IPS-15b (cell line): ENCODE results near the gene GAN.
A peak's percentile ranks its signal among the peaks of the same experiment; 100 is the strongest.

ENCODE experiments used
- H3K27me3 ChIP-seq: one replicate; pipeline ENCODE4 v1.6.1; 2013; ENCODE audit warnings: low read length; ENCODE audit not compliant: control insufficient read depth, insufficient read depth
- H3K36me3 ChIP-seq: one replicate; pipeline ENCODE4 v1.6.1; 2013; ENCODE audit warnings: low read length; ENCODE audit not compliant: control insufficient read depth, insufficient read depth
- H3K4me1 ChIP-seq: one replicate; pipeline ENCODE4 v1.6.1; 2013; ENCODE audit warnings: mild to moderate bottlenecking, low read length; ENCODE audit not compliant: control insufficient read depth, insufficient read depth
- H3K4me3 ChIP-seq: one replicate; pipeline ENCODE4 v1.5.1; 2013; ENCODE audit warnings: low read depth, low read length
- H3K9ac ChIP-seq: one replicate; pipeline ENCODE4 v1.6.1; 2013; ENCODE audit warnings: low read depth, mild to moderate bottlenecking, low read length
- H3K9me3 ChIP-seq: one replicate; pipeline ENCODE4 v1.6.1; 2013; ENCODE audit warnings: mild to moderate bottlenecking, low read length; ENCODE audit not compliant: control insufficient read depth, insufficient read depth

Gene GAN

GRCh38 chr16:81313701-81314602, 810 bp upstream of the GAN start:
- no peaks in the 10 kb centered on the region for H3K36me3 ChIP-seq
- H3K4me1 ChIP-seq: no peaks in the 10 kb centered on the region
- H3K4me3 ChIP-seq: peak overlapping the region; percentile 72
- no peaks in the 10 kb centered on the region for H3K9me3 ChIP-seq
- H3K27me3 ChIP-seq: peaks cover 5% of the 10 kb centered on the region
- peak overlapping the region; percentile 82 for H3K9ac ChIP-seq

- Histone ChIP-seq H3K4me1 (no peaks in the 10 kb centered on the region), H3K9ac (peak overlapping the region; percentile 28), H3K4me3 (peak overlapping the region; percentile 69), H3K9me3 (no peaks in the 10 kb centered on the region), H3K36me3 (no peaks in the 10 kb centered on the region), H3K27me3 (peaks cover 5% of the 10 kb centered on the region)
Measured at GRCh38 chr16:81315271-81316175, 761 bp downstream of the GAN start.

GRCh38 chr16:81316176-81316496, 1.4 kb downstream of the GAN start:
- H3K36me3 ChIP-seq: no peaks in the 10 kb centered on the region
- no peaks in the 10 kb centered on the region for H3K9me3 ChIP-seq
- H3K4me3 ChIP-seq: peak overlapping the region; percentile 69
- no peaks in the 10 kb centered on the region for H3K4me1 ChIP-seq
- peaks cover 5% of the 10 kb centered on the region for H3K27me3 ChIP-seq
- H3K9ac ChIP-seq: no peak overlapping the region

GRCh38 chr16:81318711-81319110, 3.9 kb downstream of the GAN start:
- Histone ChIP-seq H3K9me3 (no peaks in the 10 kb centered on the region), H3K9ac (no peak overlapping the region), H3K4me1 (no peaks in the 10 kb centered on the region), H3K4me3 (no peak overlapping the region), H3K36me3 (no peaks in the 10 kb centered on the region), H3K27me3 (peaks cover 5% of the 10 kb centered on the region)

GRCh38 chr16:81319221-81319912, 4.6 kb downstream of the GAN start:
- Histone ChIP-seq H3K36me3 (no peaks in the 10 kb centered on the region), H3K4me1 (no peaks in the 10 kb centered on the region), H3K4me3 (no peak overlapping the region), H3K9ac (no peak overlapping the region), H3K27me3 (peaks cover 5% of the 10 kb centered on the region), H3K9me3 (no peaks in the 10 kb centered on the region)

- Histone ChIP-seq H3K9ac (no peak overlapping the region), H3K27me3 (peaks cover 1% of the 10 kb centered on the region), H3K9me3 (no peaks in the 10 kb centered on the region), H3K36me3 (no peaks in the 10 kb centered on the region), H3K4me3 (no peak overlapping the region), H3K4me1 (no peaks in the 10 kb centered on the region)
Measured at GRCh38 chr16:81321039-81321438, 6.3 kb downstream of the GAN start.

DNA sequence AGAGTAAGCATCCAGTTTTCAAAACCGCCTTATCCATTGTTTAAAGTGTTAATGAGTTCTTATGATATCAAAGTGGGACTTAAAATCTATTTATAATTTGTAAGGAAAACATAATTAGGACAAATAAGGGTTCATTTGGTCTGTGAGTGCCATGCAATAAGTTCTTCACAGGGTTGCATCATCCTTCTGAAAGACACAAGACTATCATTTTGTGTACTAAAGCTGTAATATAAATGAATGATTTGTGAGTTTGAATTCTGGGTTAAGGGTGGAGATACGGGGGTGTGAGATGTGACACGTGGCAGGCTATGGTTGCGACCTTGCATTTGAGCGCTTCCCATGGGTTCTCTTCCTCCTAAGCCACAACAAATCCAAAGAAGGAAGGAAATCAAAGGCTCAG, 6.8 kb downstream of the GAN start:
- Histone ChIP-seq H3K36me3 (no peaks in the 10 kb centered on the region), H3K27me3 (no peaks in the 10 kb centered on the region), H3K9me3 (no peaks in the 10 kb centered on the region), H3K4me1 (no peaks in the 10 kb centered on the region), H3K9ac (no peak overlapping the region), H3K4me3 (no peak overlapping the region)

GRCh38 chr16:81324808-81325207, 10.0 kb downstream of the GAN start:
- H3K9me3 ChIP-seq: no peaks in the 10 kb centered on the region
- no peaks in the 10 kb centered on the region for H3K36me3 ChIP-seq
- no peak overlapping the region for H3K4me3 ChIP-seq
- no peaks in the 10 kb centered on the region for H3K27me3 ChIP-seq
- H3K9ac ChIP-seq: no peak overlapping the region
- no peaks in the 10 kb centered on the region for H3K4me1 ChIP-seq

DNA sequence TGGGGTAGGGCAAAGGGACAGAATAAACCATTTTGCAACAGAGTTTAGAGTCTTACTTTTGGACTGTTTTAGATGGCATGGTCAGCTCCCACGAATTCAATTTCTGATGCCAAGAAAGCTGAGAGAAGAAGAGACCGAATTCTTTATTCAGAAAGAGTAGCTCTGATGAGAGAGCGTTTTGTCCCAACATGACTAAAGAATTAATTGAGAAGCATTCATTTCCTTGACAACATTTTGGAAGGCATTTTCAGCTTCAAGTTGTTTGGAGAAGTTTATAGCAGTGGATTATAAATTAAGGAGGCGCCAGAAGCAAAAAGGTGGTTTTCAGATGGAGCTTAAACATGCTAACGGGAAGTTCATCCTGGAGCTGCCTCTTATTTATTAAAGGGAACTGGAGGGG, 12.2 kb downstream of the GAN start:
- no peaks in the 10 kb centered on the region for H3K27me3 ChIP-seq
- H3K36me3 ChIP-seq: no peaks in the 10 kb centered on the region
- no peaks in the 10 kb centered on the region for H3K4me1 ChIP-seq
- H3K9ac ChIP-seq: no peak overlapping the region
- H3K4me3 ChIP-seq: no peak overlapping the region
- no peaks in the 10 kb centered on the region for H3K9me3 ChIP-seq

DNA sequence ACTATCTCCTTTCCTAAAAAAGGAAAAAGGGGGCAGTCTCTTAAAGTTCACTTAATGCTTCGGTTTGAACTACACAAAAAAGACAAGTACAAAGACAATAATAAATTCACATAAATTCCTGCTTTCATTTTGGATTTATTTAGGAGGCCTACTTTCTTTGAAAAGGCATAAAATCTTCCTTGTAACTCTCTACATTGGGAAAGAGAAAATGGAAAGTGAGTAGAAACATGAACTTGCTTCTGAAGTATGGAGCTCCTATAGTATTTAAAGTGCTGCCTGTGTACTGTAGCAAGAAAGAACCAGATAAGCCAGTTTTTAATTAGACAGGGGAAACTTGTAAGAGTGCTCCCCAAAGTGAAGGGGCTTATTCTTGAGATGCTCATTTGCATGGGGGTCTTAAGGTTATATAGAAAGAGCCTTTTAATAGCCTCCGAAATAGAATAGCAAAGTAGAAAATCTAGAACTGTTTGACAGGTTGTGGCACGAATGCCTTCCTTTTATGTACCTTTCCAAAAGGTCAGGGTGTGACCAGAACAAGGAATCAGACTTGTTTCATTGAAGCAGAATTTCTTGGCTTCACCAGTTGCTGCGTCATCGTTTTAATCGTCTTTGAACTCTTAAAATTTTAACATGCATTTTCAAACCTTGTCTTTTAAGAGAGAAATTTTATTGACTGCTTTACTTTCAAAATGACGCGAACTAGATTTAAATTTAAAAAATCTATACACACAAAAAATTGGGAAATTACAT, 12.9 kb downstream of the GAN start:
- Histone ChIP-seq H3K9me3 (no peaks in the 10 kb centered on the region), H3K9ac (no peak overlapping the region), H3K4me3 (no peak overlapping the region), H3K4me1 (no peaks in the 10 kb centered on the region), H3K36me3 (no peaks in the 10 kb centered on the region), H3K27me3 (no peaks in the 10 kb centered on the region)

DNA sequence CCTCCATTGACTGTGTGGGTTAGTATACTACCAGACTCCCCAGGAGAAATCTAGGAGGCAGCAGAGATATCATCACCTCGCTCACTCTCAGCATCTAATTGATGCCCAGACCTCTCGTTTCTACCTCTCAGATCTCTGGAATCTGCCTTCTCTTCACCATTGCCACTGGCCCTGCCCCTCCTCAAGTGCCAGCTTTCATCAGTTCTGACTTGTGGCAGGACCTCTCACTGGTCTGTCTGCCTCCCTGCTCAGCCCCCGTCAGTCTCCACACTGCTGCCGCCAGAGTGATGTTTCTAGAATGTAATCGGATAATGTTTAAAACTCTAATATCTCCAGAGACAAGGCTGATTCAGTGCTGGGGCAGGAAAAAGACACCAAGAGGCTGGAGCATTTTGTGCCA, 15.2 kb downstream of the GAN start:
- no peaks in the 10 kb centered on the region for H3K27me3 ChIP-seq
- H3K9ac ChIP-seq: no peak overlapping the region
- no peaks in the 10 kb centered on the region for H3K36me3 ChIP-seq
- no peaks in the 10 kb centered on the region for H3K9me3 ChIP-seq
- H3K4me3 ChIP-seq: no peak overlapping the region
- H3K4me1 ChIP-seq: no peaks in the 10 kb centered on the region
